Measurements from ENCODE around the gene DTNB.

GRCh38 chr2:25375989-25376545 lies 297.3 kb downstream of the DTNB start:
- TF ChIP-seq, protein P1, sequence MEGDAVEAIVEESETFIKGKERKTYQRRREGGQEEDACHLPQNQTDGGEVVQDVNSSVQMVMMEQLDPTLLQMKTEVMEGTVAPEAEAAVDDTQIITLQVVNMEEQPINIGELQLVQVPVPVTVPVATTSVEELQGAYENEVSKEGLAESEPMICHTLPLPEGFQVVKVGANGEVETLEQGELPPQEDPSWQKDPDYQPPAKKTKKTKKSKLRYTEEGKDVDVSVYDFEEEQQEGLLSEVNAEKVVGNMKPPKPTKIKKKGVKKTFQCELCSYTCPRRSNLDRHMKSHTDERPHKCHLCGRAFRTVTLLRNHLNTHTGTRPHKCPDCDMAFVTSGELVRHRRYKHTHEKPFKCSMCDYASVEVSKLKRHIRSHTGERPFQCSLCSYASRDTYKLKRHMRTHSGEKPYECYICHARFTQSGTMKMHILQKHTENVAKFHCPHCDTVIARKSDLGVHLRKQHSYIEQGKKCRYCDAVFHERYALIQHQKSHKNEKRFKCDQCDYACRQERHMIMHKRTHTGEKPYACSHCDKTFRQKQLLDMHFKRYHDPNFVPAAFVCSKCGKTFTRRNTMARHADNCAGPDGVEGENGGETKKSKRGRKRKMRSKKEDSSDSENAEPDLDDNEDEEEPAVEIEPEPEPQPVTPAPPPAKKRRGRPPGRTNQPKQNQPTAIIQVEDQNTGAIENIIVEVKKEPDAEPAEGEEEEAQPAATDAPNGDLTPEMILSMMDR (conservative IDR thresholded peaks at IDR 0.05) = no peak
- TF ChIP-seq ZFX (IDR thresholded peaks at IDR 0.05) = no peak

Measured in C4-2B (cell line).